ENCODE data around the gene ZNF618. TPM values are rescaled to one million over a fixed set of nuclear protein-coding genes. Genes with fewer than 3 reads are reported as not detected.
A peak's percentile ranks its signal among the peaks of the same experiment; 100 is the strongest.

ZNF618 gene
- total RNA-seq, result 1 to 10 TPM in 1 of 2 donors, under 1 TPM in 1; 0.60 to 1.7 TPM
- total RNA-seq, result 0.12 to 1.1 reads per million in 2 donors

GRCh38 chr9:113876151-113876992, at the start of gene ZNF618:
ZNF618 (plus strand) TSS chr9:113876309; CDS start chr9:113876381, 72 bp downstream.
- no peak within 1 kb of the TSS for H3K27ac Mint-ChIP-seq
- peak within 1 kb of the TSS; percentile 98 for H3K4me3 Mint-ChIP-seq
- DNase-seq (peak in 2 of 3 donors; percentile 8), ATAC-seq (peak; percentile 64)
- peaks cover 23% of the 10 kb centered on the region for H3K27me3 Mint-ChIP-seq
- peaks cover 3% of the 10 kb centered on the region for H3K4me1 Mint-ChIP-seq
- no peaks in the 10 kb centered on the region for H3K9me3 ChIP-seq (ENCODE audit: control insufficient read depth, low read length, poor library complexity, severe bottlenecking)
- H3K36me3 Mint-ChIP-seq (ENCODE audit: low read depth), result peaks cover 3% of the 10 kb centered on the region

- ATAC-seq (no peak), DNase-seq (no peak)
- Mint-ChIP-seq H3K27me3 (no peaks in the 10 kb centered on the region), H3K36me3 (ENCODE audit: low read depth) (no peaks in the 10 kb centered on the region), H3K27ac (no peak overlapping the region), H3K4me3 (no peak overlapping the region), H3K4me1 (no peaks in the 10 kb centered on the region)
- H3K9me3 ChIP-seq (ENCODE audit: control insufficient read depth, low read length, poor library complexity, severe bottlenecking), result no peaks in the 10 kb centered on the region
These were observed 47.9 kb upstream of the ZNF618 start for GRCh38 chr9:113828221-113828620.

DNA sequence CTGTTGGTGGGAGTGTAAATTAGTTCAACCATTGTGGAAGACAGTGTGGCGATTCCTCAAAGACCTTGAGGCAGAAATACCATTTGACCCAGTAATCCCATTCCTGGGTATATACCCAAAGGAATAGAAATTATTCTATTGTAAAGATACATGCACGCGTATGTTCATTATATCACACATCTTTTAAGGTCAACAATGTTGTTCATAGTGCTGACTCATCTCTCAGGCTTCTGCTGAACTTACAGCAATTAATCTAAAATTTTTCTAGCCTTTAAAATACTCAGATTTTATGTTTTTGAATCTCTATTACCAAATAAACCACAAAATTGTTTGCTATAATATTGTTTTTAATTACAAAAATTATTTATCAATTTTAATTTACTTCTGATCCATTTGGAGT, 38.8 kb upstream of the ZNF618 start:
- peaks cover 6% of the 10 kb centered on the region for H3K27me3 Mint-ChIP-seq
- H3K36me3 Mint-ChIP-seq (ENCODE audit: low read depth), result no peaks in the 10 kb centered on the region
- no peaks in the 10 kb centered on the region for H3K4me1 Mint-ChIP-seq
- H3K9me3 ChIP-seq (ENCODE audit: control insufficient read depth, low read length, poor library complexity, severe bottlenecking), result no peaks in the 10 kb centered on the region
- DNase-seq (no peak), ATAC-seq (no peak)
- no peak overlapping the region for H3K27ac Mint-ChIP-seq
- no peak overlapping the region for H3K4me3 Mint-ChIP-seq

DNA sequence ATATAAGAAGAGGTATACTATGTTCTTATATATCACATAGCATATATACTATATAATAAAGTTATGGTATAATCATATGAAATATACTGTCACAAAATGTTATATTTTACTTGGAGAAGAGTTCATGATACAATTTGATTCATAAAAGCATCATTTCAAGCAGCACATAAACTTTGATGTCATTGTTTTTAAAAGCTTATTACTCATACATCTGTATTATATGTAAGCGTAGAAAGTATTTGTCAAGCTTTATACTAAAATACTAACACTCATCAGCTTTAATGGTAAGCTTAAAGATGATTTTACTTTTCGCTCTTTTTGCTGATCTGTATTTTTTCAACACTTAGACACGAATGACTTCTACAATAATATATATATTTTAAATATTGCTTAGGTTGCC, 34.0 kb upstream of the ZNF618 start:
- Mint-ChIP-seq H3K4me1 (no peaks in the 10 kb centered on the region), H3K4me3 (no peak overlapping the region), H3K27ac (no peak overlapping the region), H3K27me3 (no peaks in the 10 kb centered on the region), H3K36me3 (ENCODE audit: low read depth) (no peaks in the 10 kb centered on the region)
- DNase-seq (no peak), ATAC-seq (no peak)
- H3K9me3 ChIP-seq (ENCODE audit: control insufficient read depth, low read length, poor library complexity, severe bottlenecking), result no peaks in the 10 kb centered on the region

- ATAC-seq (no peak), DNase-seq (no peak)
- H3K36me3 Mint-ChIP-seq (ENCODE audit: low read depth), result no peaks in the 10 kb centered on the region
- H3K9me3 ChIP-seq (ENCODE audit: control insufficient read depth, low read length, poor library complexity, severe bottlenecking), result no peaks in the 10 kb centered on the region
- no peaks in the 10 kb centered on the region for H3K27me3 Mint-ChIP-seq
- H3K4me3 Mint-ChIP-seq, result no peak overlapping the region
- H3K4me1 Mint-ChIP-seq, result no peaks in the 10 kb centered on the region
- H3K27ac Mint-ChIP-seq, result no peak overlapping the region
These were observed 31.6 kb upstream of the ZNF618 start for GRCh38 chr9:113844466-113844865.

DNA sequence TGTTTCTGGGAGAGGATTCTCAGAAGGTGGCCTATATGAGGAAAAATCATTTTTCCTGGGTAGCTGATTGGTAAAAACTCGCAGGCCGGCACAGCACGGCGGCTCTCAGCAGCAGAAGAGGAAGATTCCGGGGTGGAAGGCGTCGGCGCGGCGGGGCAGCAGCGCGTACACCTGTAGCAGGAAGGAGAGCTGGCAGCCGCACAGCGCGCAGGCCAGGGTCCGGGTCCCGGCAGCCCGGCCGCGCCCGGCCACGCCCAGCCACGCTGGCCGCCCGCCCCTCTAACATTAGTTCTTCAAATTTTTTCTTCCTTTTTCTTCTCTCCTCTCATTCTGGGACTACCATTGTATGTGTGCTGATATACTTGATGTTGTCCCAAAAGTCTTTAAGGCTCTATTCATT, 24.8 kb upstream of the ZNF618 start:
- H3K4me3 Mint-ChIP-seq, result no peak overlapping the region
- no peak for DNase-seq
- no peaks in the 10 kb centered on the region for H3K9me3 ChIP-seq (ENCODE audit: control insufficient read depth, low read length, poor library complexity, severe bottlenecking)
- H3K27ac Mint-ChIP-seq, result no peak overlapping the region
- peaks cover 2% of the 10 kb centered on the region for H3K36me3 Mint-ChIP-seq (ENCODE audit: low read depth)
- H3K27me3 Mint-ChIP-seq, result peaks cover 9% of the 10 kb centered on the region
- H3K4me1 Mint-ChIP-seq, result no peaks in the 10 kb centered on the region
- ATAC-seq, result no peak

DNA sequence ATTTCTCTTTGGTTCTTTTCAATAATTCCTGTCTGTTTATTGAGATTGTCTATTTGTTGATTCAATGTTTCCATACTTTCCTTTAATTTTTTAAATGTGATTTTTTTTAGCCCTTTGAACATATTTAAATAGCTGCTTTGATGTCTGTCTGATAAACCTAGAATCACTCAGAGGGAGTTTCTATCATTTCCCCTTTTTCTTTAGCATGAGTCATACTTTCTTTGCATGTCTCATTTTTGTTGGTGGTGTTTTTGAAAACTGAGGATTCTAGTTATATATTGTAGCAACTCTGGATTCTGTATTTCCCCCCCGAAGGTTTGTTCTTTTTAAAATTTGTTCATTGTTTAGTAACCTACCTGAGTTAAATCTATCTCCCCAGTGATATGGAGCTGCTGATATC, 24.2 kb upstream of the ZNF618 start:
- ATAC-seq (no peak), DNase-seq (no peak)
- H3K4me3 Mint-ChIP-seq, result no peak overlapping the region
- peaks cover 2% of the 10 kb centered on the region for H3K36me3 Mint-ChIP-seq (ENCODE audit: low read depth)
- H3K27ac Mint-ChIP-seq, result no peak overlapping the region
- no peaks in the 10 kb centered on the region for H3K9me3 ChIP-seq (ENCODE audit: control insufficient read depth, low read length, poor library complexity, severe bottlenecking)
- peaks cover 13% of the 10 kb centered on the region for H3K27me3 Mint-ChIP-seq
- no peaks in the 10 kb centered on the region for H3K4me1 Mint-ChIP-seq

- DNase-seq (no peak), ATAC-seq (no peak)
- H3K4me1 Mint-ChIP-seq, result no peaks in the 10 kb centered on the region
- H3K9me3 ChIP-seq (ENCODE audit: control insufficient read depth, low read length, poor library complexity, severe bottlenecking), result no peaks in the 10 kb centered on the region
- H3K27me3 Mint-ChIP-seq, result peaks cover 19% of the 10 kb centered on the region
- H3K27ac Mint-ChIP-seq, result no peak overlapping the region
- no peak overlapping the region for H3K4me3 Mint-ChIP-seq
- H3K36me3 Mint-ChIP-seq (ENCODE audit: low read depth), result peaks cover 2% of the 10 kb centered on the region
These were observed 22.8 kb upstream of the ZNF618 start for GRCh38 chr9:113853333-113853732.

DNA sequence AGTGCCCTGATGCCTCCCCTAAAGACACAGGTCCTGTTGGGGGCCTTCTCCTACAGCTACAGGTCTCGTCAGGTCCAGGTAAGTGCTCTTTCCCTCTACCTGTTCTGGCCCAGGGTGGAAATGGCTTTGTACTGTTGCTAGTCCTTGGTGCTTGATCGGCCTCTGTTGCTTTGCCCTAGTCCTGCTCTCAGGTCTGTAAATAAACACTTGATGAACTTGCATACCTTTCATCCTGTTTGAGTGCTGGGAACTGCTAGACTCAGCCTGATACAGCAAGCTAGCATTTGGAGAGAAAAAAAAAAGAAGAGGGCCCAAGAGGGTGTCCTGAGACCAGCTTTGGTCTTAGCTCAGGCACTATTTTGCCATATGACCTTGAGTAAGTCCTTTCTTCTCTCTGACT, 21.8 kb upstream of the ZNF618 start:
- no peak overlapping the region for H3K4me3 Mint-ChIP-seq
- H3K36me3 Mint-ChIP-seq (ENCODE audit: low read depth), result peaks cover 2% of the 10 kb centered on the region
- no peaks in the 10 kb centered on the region for H3K4me1 Mint-ChIP-seq
- DNase-seq, result no peak
- H3K27ac Mint-ChIP-seq, result no peak overlapping the region
- H3K9me3 ChIP-seq (ENCODE audit: control insufficient read depth, low read length, poor library complexity, severe bottlenecking), result no peaks in the 10 kb centered on the region
- peaks cover 26% of the 10 kb centered on the region for H3K27me3 Mint-ChIP-seq
- no peak for ATAC-seq

GRCh38 chr9:113857875-113858274, 18.2 kb upstream of the ZNF618 start:
- no peaks in the 10 kb centered on the region for H3K4me1 Mint-ChIP-seq
- no peak overlapping the region for H3K27ac Mint-ChIP-seq
- no peaks in the 10 kb centered on the region for H3K9me3 ChIP-seq (ENCODE audit: control insufficient read depth, low read length, poor library complexity, severe bottlenecking)
- DNase-seq, result no peak
- ATAC-seq, result no peak
- H3K36me3 Mint-ChIP-seq (ENCODE audit: low read depth), result no peaks in the 10 kb centered on the region
- no peak overlapping the region for H3K4me3 Mint-ChIP-seq
- H3K27me3 Mint-ChIP-seq, result peaks cover 41% of the 10 kb centered on the region

GRCh38 chr9:113858282-113858681, 17.8 kb upstream of the ZNF618 start:
- Mint-ChIP-seq H3K4me3 (no peak overlapping the region), H3K27me3 (peaks cover 40% of the 10 kb centered on the region), H3K27ac (no peak overlapping the region), H3K4me1 (no peaks in the 10 kb centered on the region), H3K36me3 (ENCODE audit: low read depth) (no peaks in the 10 kb centered on the region)
- ATAC-seq (no peak), DNase-seq (no peak)
- H3K9me3 ChIP-seq (ENCODE audit: control insufficient read depth, low read length, poor library complexity, severe bottlenecking), result no peaks in the 10 kb centered on the region

GRCh38 chr9:113863345-113863744, 12.8 kb upstream of the ZNF618 start:
- DNase-seq (no peak), ATAC-seq (no peak)
- Mint-ChIP-seq H3K4me1 (no peaks in the 10 kb centered on the region), H3K36me3 (ENCODE audit: low read depth) (no peaks in the 10 kb centered on the region), H3K27me3 (peaks cover 31% of the 10 kb centered on the region), H3K4me3 (no peak overlapping the region), H3K27ac (no peak overlapping the region)
- H3K9me3 ChIP-seq (ENCODE audit: control insufficient read depth, low read length, poor library complexity, severe bottlenecking), result no peaks in the 10 kb centered on the region

DNA sequence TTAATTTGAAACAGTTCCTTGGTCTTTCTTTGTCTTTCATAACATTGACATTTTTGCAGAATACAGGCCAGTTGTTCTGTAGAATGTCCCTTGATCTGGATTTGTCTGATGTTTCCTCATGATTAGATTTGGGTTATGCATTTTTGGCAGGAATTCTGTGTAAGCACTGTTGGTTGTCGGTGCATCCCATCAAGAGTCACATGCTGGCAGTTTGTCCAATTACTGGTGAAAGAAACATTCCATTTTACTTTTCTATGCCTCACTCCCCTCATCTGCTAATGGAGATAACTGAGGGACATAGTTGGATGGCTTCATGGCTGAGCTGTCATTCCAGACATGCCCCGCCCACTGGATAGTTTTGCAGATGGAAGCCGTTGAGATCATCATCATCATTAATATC, 7.6 kb upstream of the ZNF618 start:
- no peak for ATAC-seq
- Mint-ChIP-seq H3K4me1 (no peaks in the 10 kb centered on the region), H3K27ac (no peak overlapping the region), H3K27me3 (peaks cover 6% of the 10 kb centered on the region), H3K36me3 (ENCODE audit: low read depth) (no peaks in the 10 kb centered on the region), H3K4me3 (no peak overlapping the region)
- peaks cover 2% of the 10 kb centered on the region for H3K9me3 ChIP-seq (ENCODE audit: control insufficient read depth, low read length, poor library complexity, severe bottlenecking)
- no peak for DNase-seq

Data from T-helper 17 cell (primary cell).